ENCODE measurements around the gene GDAP2. TPM values are rescaled to one million over a fixed set of nuclear protein-coding genes. Genes with fewer than 3 reads are reported as not detected.

The GDAP2 gene, protein sequence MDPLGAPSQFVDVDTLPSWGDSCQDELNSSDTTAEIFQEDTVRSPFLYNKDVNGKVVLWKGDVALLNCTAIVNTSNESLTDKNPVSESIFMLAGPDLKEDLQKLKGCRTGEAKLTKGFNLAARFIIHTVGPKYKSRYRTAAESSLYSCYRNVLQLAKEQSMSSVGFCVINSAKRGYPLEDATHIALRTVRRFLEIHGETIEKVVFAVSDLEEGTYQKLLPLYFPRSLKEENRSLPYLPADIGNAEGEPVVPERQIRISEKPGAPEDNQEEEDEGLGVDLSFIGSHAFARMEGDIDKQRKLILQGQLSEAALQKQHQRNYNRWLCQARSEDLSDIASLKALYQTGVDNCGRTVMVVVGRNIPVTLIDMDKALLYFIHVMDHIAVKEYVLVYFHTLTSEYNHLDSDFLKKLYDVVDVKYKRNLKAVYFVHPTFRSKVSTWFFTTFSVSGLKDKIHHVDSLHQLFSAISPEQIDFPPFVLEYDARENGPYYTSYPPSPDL
- total RNA-seq (2022; extraction: Qiagen RNA extraction; ENCODE audit: low read depth), result 7.2 to 9.8 TPM (median 8.0 TPM) in 5 replicates

DNA sequence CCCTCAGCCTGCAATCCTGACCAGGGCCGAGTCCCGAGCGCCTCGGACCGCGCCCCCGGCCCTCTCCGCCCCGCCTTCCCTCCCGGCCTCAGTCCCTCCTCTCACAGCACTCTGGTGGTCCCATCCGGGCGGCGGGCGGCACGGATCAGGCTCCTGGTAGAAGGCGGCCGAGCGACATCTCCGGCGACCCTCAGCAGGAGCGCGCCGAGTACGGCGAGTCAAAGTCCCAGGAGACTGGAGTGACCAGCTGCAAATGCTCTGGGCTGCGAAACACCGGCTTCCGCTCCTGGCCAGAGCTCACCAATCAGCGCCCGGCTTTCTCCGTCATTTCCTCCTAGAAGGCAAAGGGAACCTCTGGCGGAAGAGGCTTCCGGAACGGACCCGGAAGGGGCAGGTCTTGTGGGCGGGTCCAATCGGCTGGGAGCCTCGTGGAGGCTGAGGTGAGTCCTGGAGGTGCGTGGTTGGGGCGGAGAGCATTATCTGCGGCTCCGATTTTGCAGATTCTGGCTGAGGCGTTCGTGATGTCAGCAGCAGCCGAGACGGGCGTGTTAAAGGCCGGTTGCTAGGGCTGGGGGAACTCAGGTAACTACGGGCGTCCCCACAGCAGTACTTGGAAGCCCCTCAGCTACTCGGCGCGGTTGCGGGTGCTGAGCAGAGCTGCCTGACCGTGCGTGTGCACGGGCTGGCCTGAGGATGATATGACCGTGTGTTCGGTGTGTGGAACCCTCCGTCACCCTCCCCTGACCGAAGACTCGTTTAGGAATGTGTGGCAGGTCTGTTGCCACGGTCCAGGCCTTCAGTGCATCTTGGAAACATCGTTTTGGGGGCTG lies at the start of gene GDAP2, which contains the start of gene WDR3:
Gene GDAP2 (minus strand): TSS at position 279 of the 830 bp plus-strand sequence. CDS start 9,264 bp downstream, outside the sequence.
Gene WDR3 (plus strand): TSS at position 397 of the 830 bp plus-strand sequence. CDS start 3,581 bp downstream, outside the sequence.

Other genes with a start within 250 kb of the GDAP2 start
- gene WDR3, start 118 bp upstream of the GDAP2 start, total RNA-seq (2022; extraction: Qiagen RNA extraction; ENCODE audit: low read depth), result 30.4 to 36.4 TPM (median 34.8 TPM) in 5 replicates